OCI-M2 (cell line): ENCODE data around the gene ITGA7.

ENCODE experiments used
- DNase-seq: peaks from one replicate; lab custom pipeline; 2025; ENCODE audit not compliant: unreplicated experiment; lab: John Stamatoyannopoulos, UW

The ITGA7 gene

DNA sequence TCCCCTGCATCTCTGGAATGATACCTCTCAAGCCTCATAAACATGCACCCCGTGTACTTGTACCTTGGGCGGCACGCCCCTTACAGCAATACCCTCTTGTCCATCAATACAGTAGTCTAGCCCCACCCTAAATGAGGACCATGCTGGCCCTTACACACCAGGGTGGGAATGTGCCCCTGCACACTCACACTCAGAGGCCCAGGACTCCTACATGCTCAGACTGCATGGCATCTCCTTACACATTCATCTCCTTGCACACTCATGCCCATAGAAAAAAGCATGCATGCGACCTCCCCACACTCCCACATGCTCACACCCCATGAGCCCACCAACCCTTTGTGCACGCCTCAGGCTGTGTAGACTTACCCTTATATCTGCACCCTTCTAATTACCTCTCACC, 22.0 kb downstream of the ITGA7 start:
- DNase-seq: no peak

DNA sequence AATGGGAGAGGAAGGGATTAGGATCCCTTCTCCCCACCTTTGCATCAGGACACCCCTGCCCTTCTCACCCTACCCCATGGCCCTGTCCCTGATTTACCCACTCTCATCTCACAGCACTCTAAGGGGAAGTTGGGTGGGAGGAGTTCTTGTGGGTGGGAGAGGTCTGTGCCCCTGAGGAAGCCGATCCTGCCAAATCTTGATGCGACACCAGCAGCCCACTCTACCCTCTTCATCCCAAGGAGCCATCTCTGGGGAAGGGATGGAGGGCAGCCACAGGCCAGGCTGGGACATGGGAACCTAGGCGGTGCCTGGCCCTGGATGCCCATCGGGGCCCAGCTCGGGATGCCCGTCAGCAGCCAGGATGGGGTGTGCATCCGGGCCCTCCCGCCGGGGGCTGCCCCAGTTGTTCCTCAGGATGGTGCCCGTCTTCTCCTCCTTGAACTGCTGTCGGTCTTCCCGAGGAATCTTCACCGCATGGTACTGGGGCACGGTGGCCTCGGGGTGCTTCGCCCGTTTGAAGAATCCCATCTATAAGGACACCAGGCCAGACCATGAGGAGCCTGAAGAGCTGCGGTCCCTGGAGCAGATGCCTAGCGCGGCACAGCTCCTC, 22.8 kb downstream of the ITGA7 start:
- no peak for DNase-seq

- no peak for DNase-seq
These were observed 24.0 kb downstream of the ITGA7 start for GRCh38 chr12:55683676-55684075.

DNA sequence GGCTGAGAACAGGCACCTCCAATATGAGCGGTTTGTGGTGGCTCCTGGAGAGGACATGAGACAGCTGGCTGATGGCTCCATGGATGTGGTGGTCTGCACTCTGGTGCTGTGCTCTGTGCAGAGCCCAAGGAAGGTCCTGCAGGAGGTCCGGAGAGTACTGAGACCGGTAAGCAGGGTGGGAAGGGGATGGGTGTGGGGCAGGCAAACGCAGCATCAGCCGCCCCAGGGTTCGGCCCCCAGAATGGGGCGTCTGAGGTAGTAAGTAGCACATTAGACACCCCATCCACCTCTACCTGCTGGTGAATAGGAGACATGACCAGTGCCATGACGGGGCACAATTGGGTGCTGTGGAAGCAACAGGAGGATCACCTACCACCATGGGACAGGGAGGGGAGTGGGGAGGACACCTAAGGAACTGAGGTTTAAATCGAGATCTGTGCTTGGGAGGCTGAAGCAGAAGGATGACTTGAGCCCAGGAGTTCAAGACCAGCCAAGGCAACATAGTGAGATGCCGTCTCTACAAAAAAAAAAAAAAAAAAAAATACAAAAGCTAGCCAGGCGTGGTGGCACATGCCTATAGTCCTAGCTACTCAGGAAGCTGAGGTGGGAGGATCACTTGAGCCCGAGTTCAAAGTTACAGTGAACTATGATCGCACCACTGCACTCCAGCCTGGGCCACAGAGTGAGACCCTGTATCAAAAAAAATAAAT, 25.5 kb downstream of the ITGA7 start:
- no peak for DNase-seq

GRCh38 chr12:55681142-55682077, 26.3 kb downstream of the ITGA7 start:
- DNase-seq: peak; percentile 5

GRCh38 chr12:55679691-55680090, 28.0 kb downstream of the ITGA7 start:
- no peak for DNase-seq

- no peak for DNase-seq
These were observed 31.0 kb downstream of the ITGA7 start for GRCh38 chr12:55676707-55677106.

DNA sequence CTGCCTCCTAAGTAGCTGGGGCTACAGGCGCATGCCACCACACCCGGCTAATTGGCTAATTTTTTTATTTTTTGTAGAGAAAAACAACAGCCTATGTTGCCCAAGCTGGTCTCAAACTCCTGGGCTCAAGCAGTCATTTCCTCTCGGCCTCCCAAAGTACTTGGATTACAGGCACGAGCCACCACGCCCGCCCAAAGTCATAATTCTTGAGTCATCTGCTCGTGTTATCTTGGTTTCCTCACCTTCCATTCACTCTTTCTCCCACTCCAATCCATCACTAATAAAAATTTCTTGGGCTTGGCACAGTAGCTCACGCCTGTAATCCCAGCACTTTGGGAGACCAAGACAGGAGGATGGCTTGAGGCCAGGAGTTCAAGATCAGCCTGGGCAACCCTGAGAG, 32.0 kb downstream of the ITGA7 start:
- no peak for DNase-seq

- no peak for DNase-seq
These were observed 34.1 kb downstream of the ITGA7 start for GRCh38 chr12:55673638-55674037.

- DNase-seq: no peak
These were observed 36.0 kb downstream of the ITGA7 start for GRCh38 chr12:55671746-55672145.

DNA sequence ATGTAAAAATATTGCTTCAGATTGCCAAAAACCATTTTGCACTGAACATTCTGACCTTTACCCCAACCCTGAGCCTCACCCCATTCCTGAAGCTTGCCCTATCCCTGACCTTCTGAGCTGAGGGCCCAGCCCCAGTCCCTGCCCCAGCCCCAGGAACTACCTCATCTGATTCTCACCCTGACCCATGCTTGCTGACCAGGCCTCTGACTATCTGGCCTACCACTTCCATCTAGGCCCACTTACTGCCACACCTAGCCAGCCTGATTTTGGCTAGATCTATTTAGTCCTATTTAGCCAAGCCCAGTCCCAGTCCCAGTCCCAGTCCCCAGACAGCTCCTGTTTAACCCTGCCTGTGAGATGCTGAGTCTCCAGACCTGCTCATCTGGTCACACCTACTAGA, 37.4 kb downstream of the ITGA7 start:
- no peak for DNase-seq

- no peak for DNase-seq
These were observed 41.2 kb downstream of the ITGA7 start for GRCh38 chr12:55666508-55666907.

DNA sequence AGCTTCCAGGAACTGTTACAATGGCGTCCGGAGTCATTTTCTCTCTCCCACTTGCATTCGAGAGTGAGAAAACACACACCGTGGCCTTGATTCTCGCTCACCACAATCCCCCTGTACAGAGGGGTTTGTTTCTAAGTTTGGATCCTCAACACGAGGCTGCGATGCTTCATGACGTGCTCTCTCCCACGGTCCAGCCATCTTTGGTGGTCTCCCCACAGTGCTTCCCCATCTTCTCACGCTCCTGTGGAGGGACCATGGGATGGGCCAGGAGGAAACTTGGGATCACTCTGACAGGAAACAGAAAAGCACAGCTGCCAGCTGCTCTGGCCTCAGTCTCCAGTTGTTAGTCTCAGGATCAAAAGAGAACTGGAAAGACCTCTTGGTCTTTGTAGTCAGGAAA, 42.9 kb downstream of the ITGA7 start:
- no peak for DNase-seq

GRCh38 chr12:55663391-55663790, 44.3 kb downstream of the ITGA7 start:
- no peak for DNase-seq

GRCh38 chr12:55659486-55660385, 48.0 kb downstream of the ITGA7 start:
- DNase-seq: no peak

- no peak for DNase-seq
These were observed 48.9 kb downstream of the ITGA7 start for GRCh38 chr12:55658635-55659391.

- DNase-seq: no peak
These were observed 49.5 kb downstream of the ITGA7 start for GRCh38 chr12:55658212-55658611.

- DNase-seq: no peak
These were observed 50.5 kb downstream of the ITGA7 start for GRCh38 chr12:55657212-55657611.

DNA sequence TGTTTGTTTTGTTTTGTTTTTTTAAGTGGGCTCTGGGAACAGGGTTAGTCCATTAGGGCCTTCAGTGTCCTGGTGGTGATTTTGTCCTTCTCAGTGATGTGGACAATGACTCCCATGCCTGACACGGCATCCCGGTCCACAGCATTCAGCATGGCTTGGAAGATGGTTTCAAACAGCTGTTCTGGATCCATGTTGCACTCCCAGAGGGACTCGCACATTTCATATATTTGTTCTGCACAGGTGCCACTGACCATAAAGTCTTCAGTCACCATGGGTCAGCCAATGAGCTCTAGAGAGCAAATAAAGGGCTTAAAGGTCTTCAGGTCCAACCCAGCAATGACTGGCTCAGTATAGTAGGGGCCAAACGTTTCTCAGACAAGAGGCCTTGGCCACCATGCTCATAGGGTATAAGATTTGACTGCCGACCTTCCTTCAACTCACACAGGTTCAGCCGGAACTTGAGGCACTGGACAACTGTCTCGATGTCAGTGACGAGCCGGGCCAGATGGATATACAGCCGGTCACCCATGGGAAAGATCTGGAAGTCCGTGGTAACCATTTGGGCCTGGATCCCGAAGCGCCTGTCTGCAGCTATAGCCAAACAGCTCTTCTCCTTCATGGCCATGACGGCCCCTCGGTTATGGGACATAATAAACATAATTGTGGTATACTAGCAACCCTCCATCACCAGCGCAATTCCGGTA, 53.0 kb downstream of the ITGA7 start:
- no peak for DNase-seq

DNA sequence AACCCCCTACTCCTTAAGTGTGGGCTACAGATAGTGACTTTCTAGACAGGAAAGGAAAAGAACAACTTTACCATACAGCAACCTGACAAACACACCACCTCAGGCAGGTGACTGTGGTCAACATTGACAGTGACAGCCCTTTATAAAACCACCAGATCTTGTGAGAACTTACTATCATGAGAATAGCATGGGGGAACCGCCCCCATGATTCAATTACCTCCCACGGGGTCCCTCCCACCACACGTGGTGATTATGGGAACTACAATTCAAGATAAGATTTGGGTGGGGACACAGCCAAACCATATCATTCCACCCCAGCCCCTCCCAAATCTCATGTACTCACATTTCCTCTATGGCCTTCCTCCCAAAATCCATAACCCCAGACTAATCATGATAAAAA, 54.7 kb downstream of the ITGA7 start:
- DNase-seq: no peak
